Brain microvascular endothelial cell (primary cell): Measurements from ENCODE around the gene SLC4A5.

Experiments
- DNase-seq: peaks from one replicate; pipeline ENCODE4 v3.0.0-alpha.2; 2020
- H3K27ac ChIP-seq: fragments of 250-450 bp; sonication (Bioruptor Pico); 2 replicates; pipeline ENCODE4 v1.5.1; 2020; ENCODE audit warnings: mild to moderate bottlenecking, moderate library complexity
- H3K27me3 ChIP-seq: fragments of 250-450 bp; sonication (Bioruptor Pico); replicated peaks from 2 replicates; pipeline ENCODE4 v1.5.1; 2020; ENCODE audit warnings: mild to moderate bottlenecking
- H3K36me3 ChIP-seq: fragments of 250-450 bp; sonication (Bioruptor Pico); replicated peaks from 2 replicates; pipeline ENCODE4 v1.5.1; 2020; ENCODE audit warnings: mild to moderate bottlenecking
- H3K4me3 ChIP-seq: 2 replicates; pipeline ENCODE4 v1.5.1; 2011; ENCODE audit warnings: low read depth, mild to moderate bottlenecking, control low read depth, low read length, moderate library complexity
- CTCF ChIP-seq: IDR thresholded peaks from 2 replicates; pipeline ENCODE4 v1.5.1; 2011; ENCODE audit warnings: low read depth, mild to moderate bottlenecking, moderate library complexity, low read length, control low read depth, inconsistent platforms; ENCODE audit errors: missing control alignments
- in situ Hi-C: cut with HindIII; loops from 2 replicates; pipeline ENCODE4 v1.10.0; 2017; ENCODE audit warnings: low sequenced_read_pairs, low pct_ligation_motif_present

SLC4A5 gene

DNA sequence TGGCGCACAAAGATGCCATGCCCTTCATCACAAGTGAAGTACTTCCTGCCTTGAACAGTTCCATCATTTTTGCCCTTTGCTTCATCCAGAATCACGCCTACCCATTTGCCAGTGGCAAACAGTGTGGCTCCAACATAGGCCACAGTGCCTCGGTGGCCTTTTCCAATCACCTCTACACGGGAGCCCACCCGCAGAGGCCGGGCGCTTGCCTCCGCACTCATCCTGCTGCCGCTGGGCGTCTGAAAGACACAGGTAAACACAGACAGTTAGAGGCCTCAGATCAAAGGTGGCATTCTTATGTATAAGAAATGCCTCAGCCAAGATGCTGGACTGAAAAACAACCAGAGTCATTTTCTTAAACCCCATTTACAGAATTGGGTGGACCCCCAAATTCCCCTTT is 34.8 kb upstream of the SLC4A5 start:
- DNase-seq, result no peak
- TF ChIP-seq CTCF, result no peak
- H3K27ac ChIP-seq, result no peak overlapping the region
- in situ Hi-C loops, result no loop called here
- H3K36me3 ChIP-seq, result peaks cover 24% of the 10 kb centered on the region
- no peak overlapping the region for H3K4me3 ChIP-seq
- no peaks in the 10 kb centered on the region for H3K27me3 ChIP-seq

- TF ChIP-seq CTCF, result no peak
- no peak overlapping the region for H3K4me3 ChIP-seq
- peaks cover 31% of the 10 kb centered on the region for H3K36me3 ChIP-seq
- DNase-seq, result no peak
- no peaks in the 10 kb centered on the region for H3K27me3 ChIP-seq
- in situ Hi-C loops, result no loop called here
- no peak overlapping the region for H3K27ac ChIP-seq
Observed at GRCh38 chr2:74375838-74376237, 32.6 kb upstream of the SLC4A5 start.

GRCh38 chr2:74374509-74375205 is 31.4 kb upstream of the SLC4A5 start:
- H3K36me3 ChIP-seq, result peaks cover 42% of the 10 kb centered on the region
- in situ Hi-C loops, result no loop called here
- H3K4me3 ChIP-seq, result peak overlapping the region; percentile 41

GRCh38 chr2:74373985-74374384 is 30.8 kb upstream of the SLC4A5 start:
- no peak overlapping the region for H3K27ac ChIP-seq
- peaks cover 48% of the 10 kb centered on the region for H3K36me3 ChIP-seq
- no peaks in the 10 kb centered on the region for H3K27me3 ChIP-seq
- DNase-seq, result no peak
- in situ Hi-C loops, result no loop called here
- TF ChIP-seq CTCF, result no peak
- peak overlapping the region; percentile 41 for H3K4me3 ChIP-seq

More at GRCh38 chr2:74374509-74375205, 31.4 kb upstream of the SLC4A5 start:
- Histone ChIP-seq H3K27ac (no peak overlapping the region), H3K27me3 (no peaks in the 10 kb centered on the region)
- no peak for TF ChIP-seq CTCF
- peak; percentile 63 for DNase-seq

DNA sequence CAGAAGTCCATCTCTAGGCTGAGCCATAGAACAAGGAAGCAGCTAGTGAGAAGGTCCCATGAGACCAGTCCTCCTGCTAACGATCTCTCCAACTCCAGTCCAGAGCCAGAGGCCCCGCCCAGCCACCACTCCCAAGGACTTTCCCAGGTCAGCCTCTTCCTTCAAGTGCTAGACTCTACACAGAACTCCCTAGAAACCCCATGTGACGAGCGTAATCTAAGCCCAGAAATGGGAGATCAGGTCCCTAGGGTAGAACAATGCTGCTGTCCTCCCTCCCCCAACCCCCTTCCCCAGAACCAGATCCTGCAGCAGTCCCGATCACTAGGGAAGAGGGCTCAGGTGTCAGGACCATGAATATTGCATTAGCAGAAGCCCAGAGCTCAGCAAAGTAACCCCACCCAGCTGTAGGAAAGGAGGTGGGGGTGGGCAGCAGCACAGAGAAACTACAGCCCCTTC is 30.0 kb upstream of the SLC4A5 start:
- H3K4me3 ChIP-seq, result no peak overlapping the region
- no peak overlapping the region for H3K27ac ChIP-seq
- H3K27me3 ChIP-seq, result no peaks in the 10 kb centered on the region
- no peak for TF ChIP-seq CTCF
- peaks cover 55% of the 10 kb centered on the region for H3K36me3 ChIP-seq
- in situ Hi-C loops, result no loop called here
- no peak for DNase-seq

DNA sequence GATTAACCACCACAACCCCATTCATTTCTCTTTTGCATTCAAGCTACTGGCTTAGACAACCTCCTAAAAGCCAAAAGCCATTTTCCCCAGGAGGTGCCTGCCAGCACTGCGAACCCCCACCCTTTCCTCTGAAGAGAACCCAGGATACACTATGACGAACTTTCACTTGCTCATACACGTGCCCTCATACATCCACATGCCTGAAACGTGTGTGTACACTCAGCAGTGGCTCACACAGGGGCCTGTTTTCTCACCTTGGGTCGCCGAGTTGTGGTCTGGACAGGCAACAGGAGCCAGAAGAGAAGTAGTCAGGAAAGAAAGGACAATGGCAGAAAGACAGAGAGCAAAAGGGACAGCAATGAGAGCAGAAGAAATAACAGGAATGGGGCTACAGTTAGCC is 29.5 kb upstream of the SLC4A5 start:
- no peaks in the 10 kb centered on the region for H3K27me3 ChIP-seq
- peaks cover 59% of the 10 kb centered on the region for H3K36me3 ChIP-seq
- no peak overlapping the region for H3K4me3 ChIP-seq
- H3K27ac ChIP-seq, result no peak overlapping the region
- TF ChIP-seq CTCF, result no peak
- in situ Hi-C loops, result no loop called here
- no peak for DNase-seq
